ENCODE data around the gene GRIK5. TPM values are rescaled to one million over a fixed set of nuclear protein-coding genes. Genes with fewer than 3 reads are reported as not detected.
A peak's percentile ranks its signal among the peaks of the same experiment; 100 is the strongest.

GRIK5 gene
- total and polyA plus RNA-seq, 4 donors, result 0.26 to 1.6 (median 0.55) TPM

- H3K9me3 ChIP-seq (ENCODE audit: control insufficient read depth in 4 of 4, insufficient read depth in 3 of 4, low read length in 3 of 4), result no peaks in the 10 kb centered on the region
- TF ChIP-seq CTCF (IDR thresholded peaks at IDR 0.05; ENCODE audit: control extremely low read depth, extremely low read depth), result no peak
- H3K9ac ChIP-seq (ENCODE audit: insufficient read depth in 1 of 2, low read length in 2 of 2), result no peak overlapping the region
- no peak overlapping the region for H3K27ac ChIP-seq (ENCODE audit: low read depth in 1 of 2, low read length in 1 of 2)
- ATAC-seq (ENCODE audit: insufficient read depth, low FRiP score) (no peak), DNase-seq (no peak)
- peaks cover 0 to 15% (median 4%) of the 10 kb centered on the region in 5 donors for H3K4me1 ChIP-seq (ENCODE audit: control insufficient read depth in 5 of 5, insufficient read depth in 5 of 5, low read length in 5 of 5)
- no peaks in the 10 kb centered on the region for H3K36me3 ChIP-seq (ENCODE audit: control insufficient read depth in 4 of 4, insufficient read depth in 4 of 4, low read length in 4 of 4)
- no peak overlapping the region for H3K4me3 ChIP-seq
- no peaks in the 10 kb centered on the region for H3K27me3 ChIP-seq (ENCODE audit: control insufficient read depth in 3 of 3, insufficient read depth in 3 of 3, low read length in 2 of 3)
- WGBS, 2 donors, result 69% methylated on average over 8 of the region's 8 CpGs
Observed at GRCh38 chr19:42028304-42029216, 41.4 kb downstream of the GRIK5 start.

- Histone ChIP-seq H3K27me3 (ENCODE audit: control insufficient read depth in 3 of 3, insufficient read depth in 3 of 3, low read length in 2 of 3) (no peaks in the 10 kb centered on the region), H3K9ac (ENCODE audit: insufficient read depth in 1 of 2, low read length in 2 of 2) (no peak overlapping the region), H3K4me3 (no peak overlapping the region), H3K4me1 (ENCODE audit: control insufficient read depth in 5 of 5, insufficient read depth in 5 of 5, low read length in 5 of 5) (peaks cover 0 to 14% (median 4%) of the 10 kb centered on the region in 5 donors), H3K36me3 (ENCODE audit: control insufficient read depth in 4 of 4, insufficient read depth in 4 of 4, low read length in 4 of 4) (no peaks in the 10 kb centered on the region), H3K9me3 (ENCODE audit: control insufficient read depth in 4 of 4, insufficient read depth in 3 of 4, low read length in 3 of 4) (no peaks in the 10 kb centered on the region), H3K27ac (ENCODE audit: low read depth in 1 of 2, low read length in 1 of 2) (no peak overlapping the region)
- DNase-seq (peak; percentile 95 to 98 (median 95)), ATAC-seq (ENCODE audit: insufficient read depth, low FRiP score) (no peak)
- WGBS, 2 donors, result 55 to 76% methylated on average over 10 to 12 of the region's 12 CpGs
- TF ChIP-seq CTCF (IDR thresholded peaks at IDR 0.05; ENCODE audit: control extremely low read depth, extremely low read depth), result no peak
Observed at GRCh38 chr19:42024622-42025111, 45.3 kb downstream of the GRIK5 start.

- peaks cover 0 to 14% (median 4%) of the 10 kb centered on the region in 5 donors for H3K4me1 ChIP-seq (ENCODE audit: control insufficient read depth in 5 of 5, insufficient read depth in 5 of 5, low read length in 5 of 5)
- WGBS, 2 donors, result 86 to 93% methylated on average over 4 of the region's 4 CpGs
- no peak for ATAC-seq (ENCODE audit: insufficient read depth, low FRiP score)
- no peak overlapping the region for H3K4me3 ChIP-seq
- H3K9ac ChIP-seq (ENCODE audit: insufficient read depth in 1 of 2, low read length in 2 of 2), result no peak overlapping the region
- H3K27ac ChIP-seq (ENCODE audit: low read depth in 1 of 2, low read length in 1 of 2), result no peak overlapping the region
- no peaks in the 10 kb centered on the region for H3K36me3 ChIP-seq (ENCODE audit: control insufficient read depth in 4 of 4, insufficient read depth in 4 of 4, low read length in 4 of 4)
- DNase-seq, result no peak
- no peak for TF ChIP-seq CTCF (IDR thresholded peaks at IDR 0.05; ENCODE audit: control extremely low read depth, extremely low read depth)
- no peaks in the 10 kb centered on the region for H3K9me3 ChIP-seq (ENCODE audit: control insufficient read depth in 4 of 4, insufficient read depth in 3 of 4, low read length in 3 of 4)
- H3K27me3 ChIP-seq (ENCODE audit: control insufficient read depth in 3 of 3, insufficient read depth in 3 of 3, low read length in 2 of 3), result no peaks in the 10 kb centered on the region
Observed at GRCh38 chr19:42023943-42024260, 46.1 kb downstream of the GRIK5 start.

All from lung (tissue), 12 donors.